ENCODE measurements around the gene GOLIM4.

Gene GOLIM4

DNA sequence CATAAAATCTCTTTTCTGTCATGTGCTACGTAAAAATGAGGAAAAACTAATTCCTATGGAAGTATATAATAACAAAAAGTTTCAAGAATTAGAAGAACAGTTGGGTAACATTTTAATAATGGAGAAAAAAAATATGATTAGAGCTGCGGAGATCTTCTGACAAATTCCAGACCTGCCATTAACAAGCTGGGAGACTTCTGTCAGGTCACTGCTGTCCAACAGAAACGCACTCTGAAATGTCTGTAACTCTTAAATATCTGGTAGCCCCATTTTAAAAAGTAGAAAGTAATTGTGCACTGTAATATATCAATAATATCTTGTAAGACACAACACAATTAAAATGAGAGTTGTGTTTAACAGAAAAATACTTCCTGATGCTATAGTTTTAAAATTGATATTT, 15.7 kb downstream of the GOLIM4 start:
- H3K27ac ChIP-seq, result no peak overlapping the region
- H3K9me3 ChIP-seq, result no peaks in the 10 kb centered on the region
- peaks cover 0 to 4% (median 0%) of the 10 kb centered on the region in 4 donors for H3K4me1 ChIP-seq
- TF ChIP-seq, protein P1, sequence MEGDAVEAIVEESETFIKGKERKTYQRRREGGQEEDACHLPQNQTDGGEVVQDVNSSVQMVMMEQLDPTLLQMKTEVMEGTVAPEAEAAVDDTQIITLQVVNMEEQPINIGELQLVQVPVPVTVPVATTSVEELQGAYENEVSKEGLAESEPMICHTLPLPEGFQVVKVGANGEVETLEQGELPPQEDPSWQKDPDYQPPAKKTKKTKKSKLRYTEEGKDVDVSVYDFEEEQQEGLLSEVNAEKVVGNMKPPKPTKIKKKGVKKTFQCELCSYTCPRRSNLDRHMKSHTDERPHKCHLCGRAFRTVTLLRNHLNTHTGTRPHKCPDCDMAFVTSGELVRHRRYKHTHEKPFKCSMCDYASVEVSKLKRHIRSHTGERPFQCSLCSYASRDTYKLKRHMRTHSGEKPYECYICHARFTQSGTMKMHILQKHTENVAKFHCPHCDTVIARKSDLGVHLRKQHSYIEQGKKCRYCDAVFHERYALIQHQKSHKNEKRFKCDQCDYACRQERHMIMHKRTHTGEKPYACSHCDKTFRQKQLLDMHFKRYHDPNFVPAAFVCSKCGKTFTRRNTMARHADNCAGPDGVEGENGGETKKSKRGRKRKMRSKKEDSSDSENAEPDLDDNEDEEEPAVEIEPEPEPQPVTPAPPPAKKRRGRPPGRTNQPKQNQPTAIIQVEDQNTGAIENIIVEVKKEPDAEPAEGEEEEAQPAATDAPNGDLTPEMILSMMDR (IDR thresholded peaks at IDR 0.05), result no peak
- intact Hi-C loops (cut with DNase I; ENCODE audit: low total_unique reads), result no loop called here
- no peak for DNase-seq
- H3K4me3 ChIP-seq, result no peak overlapping the region
- H3K36me3 ChIP-seq, result no peaks in the 10 kb centered on the region
- H3K27me3 ChIP-seq, result no peaks in the 10 kb centered on the region

DNA sequence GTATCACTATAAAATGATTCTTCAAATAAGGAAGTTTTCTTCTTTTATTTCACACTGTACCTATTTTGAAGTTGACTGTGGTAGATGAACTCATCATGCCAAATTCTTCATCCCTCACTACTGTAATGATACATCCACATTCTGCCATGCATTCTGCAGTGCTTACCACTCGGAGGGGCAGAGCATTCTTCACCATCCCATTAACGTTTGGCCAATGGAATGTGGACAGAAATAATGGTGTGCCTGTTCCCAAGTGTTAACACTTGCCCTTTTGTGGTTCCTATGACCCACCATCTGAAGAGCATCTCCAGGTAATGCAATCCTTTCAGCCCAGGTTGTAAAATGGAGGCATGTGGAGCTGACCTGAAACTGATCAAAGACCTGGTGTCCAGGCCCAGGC, 18.6 kb downstream of the GOLIM4 start:
- Histone ChIP-seq H3K36me3 (no peaks in the 10 kb centered on the region), H3K9me3 (no peaks in the 10 kb centered on the region), H3K27me3 (no peaks in the 10 kb centered on the region), H3K4me1 (peaks cover 0 to 23% (median 0%) of the 10 kb centered on the region in 4 donors), H3K27ac (no peak overlapping the region), H3K4me3 (no peak overlapping the region)
- TF ChIP-seq, protein P1 (IDR thresholded peaks at IDR 0.05), result no peak
- no peak for DNase-seq
- intact Hi-C loops (cut with DNase I; ENCODE audit: low total_unique reads), result no loop called here

DNA sequence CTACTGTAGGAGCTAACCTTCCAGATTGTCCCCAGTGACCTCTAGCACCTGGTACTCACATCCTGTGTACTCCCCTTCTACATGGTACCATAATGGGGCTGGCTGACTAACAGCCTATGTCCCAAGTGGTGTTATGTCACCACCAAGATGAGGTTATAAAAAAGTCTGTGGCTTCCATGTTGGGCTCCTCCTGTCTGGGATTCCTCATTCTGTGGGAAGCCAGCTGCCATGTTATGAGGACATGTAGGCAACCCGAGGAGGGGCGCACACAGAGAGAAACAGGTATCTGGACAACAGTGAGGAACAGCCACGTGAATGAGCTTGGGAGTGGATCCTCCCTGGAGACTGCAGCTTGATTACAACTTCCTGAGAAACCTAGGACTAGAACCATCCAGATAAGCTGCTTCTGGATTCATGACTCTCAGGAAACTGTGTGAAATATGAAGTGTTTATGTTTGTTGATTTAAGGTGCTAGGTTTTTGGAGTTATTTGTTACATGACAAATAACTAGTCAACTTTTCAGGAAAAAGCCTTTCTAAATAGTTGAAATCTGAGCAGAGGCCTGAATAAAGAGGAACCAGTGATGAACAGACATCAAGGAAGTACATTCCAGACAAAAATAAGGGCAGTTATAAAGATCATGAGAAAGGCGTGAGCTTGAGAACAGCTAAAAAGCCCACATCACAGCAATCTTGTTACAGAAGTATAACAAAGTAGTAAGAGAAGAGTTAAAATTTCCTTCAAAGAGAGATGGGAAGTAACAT, 21.7 kb downstream of the GOLIM4 start:
- H3K27me3 ChIP-seq, result no peaks in the 10 kb centered on the region
- TF ChIP-seq, protein P1 (IDR thresholded peaks at IDR 0.05), result no peak
- no peak for DNase-seq
- H3K36me3 ChIP-seq, result no peaks in the 10 kb centered on the region
- no peak overlapping the region for H3K4me3 ChIP-seq
- no peak overlapping the region for H3K27ac ChIP-seq
- H3K4me1 ChIP-seq, result peaks cover 0 to 30% (median 6%) of the 10 kb centered on the region in 4 donors
- intact Hi-C loops (cut with DNase I; ENCODE audit: low total_unique reads), result no loop called here
- no peaks in the 10 kb centered on the region for H3K9me3 ChIP-seq

DNA sequence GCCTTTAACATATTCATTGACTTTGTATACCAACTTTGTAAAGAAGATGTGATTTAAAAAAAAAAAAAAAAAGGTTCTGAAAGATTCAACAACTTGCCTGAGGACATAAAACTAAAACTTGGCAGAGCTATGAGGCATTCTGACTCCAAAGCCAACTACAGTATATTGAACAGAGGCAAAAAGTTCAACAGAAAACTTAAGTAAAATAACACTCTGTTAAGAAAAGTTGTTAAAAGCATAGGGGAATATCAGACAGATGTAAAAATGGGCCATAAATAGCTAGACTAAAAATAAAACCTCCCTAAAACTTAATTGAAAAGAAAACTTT, 23.4 kb downstream of the GOLIM4 start:
- Histone ChIP-seq H3K36me3 (no peaks in the 10 kb centered on the region), H3K27ac (no peak overlapping the region), H3K9me3 (no peaks in the 10 kb centered on the region), H3K27me3 (no peaks in the 10 kb centered on the region), H3K4me1 (peaks cover 0 to 30% (median 6%) of the 10 kb centered on the region in 4 donors), H3K4me3 (no peak overlapping the region)
- TF ChIP-seq, protein P1 (IDR thresholded peaks at IDR 0.05), result no peak
- intact Hi-C loops (cut with DNase I; ENCODE audit: low total_unique reads), result no loop called here
- DNase-seq, result no peak

DNA sequence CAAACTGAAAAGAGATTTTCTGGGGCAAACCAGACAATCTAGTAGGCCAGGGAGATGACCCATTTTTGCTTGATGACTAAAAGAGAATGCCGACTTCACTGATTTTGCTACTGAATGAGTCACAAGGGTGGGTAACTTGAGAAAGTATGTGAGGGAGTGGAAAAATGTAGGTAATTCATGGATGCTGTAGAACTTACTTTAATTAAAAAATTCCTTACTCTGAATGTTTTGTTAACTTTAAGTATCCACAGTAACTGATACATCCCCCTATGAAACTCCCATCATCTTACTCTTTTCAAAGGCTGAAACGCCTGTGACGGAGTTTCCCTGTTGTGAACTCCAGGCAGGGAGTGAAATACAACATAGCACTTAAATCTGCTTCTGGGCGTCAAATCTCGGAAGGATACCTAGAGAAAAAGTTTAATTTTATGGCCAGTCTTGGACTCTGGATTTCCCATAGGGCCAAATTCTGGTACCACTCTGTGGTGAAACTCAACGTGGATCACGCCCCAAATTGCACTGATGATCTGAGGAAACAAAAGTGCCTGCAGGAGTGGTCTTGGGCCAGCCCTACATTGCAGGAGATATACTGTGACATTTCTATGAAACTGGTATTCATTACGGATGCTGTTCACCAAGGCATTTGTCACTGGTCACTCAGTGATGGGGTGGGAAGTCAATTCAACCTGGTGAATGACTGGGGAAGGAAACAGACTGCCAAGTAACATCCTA, 24.0 kb downstream of the GOLIM4 start:
- H3K4me1 ChIP-seq, result peaks cover 0 to 30% (median 6%) of the 10 kb centered on the region in 4 donors
- no peaks in the 10 kb centered on the region for H3K27me3 ChIP-seq
- no peak for DNase-seq
- intact Hi-C loops (cut with DNase I; ENCODE audit: low total_unique reads), result no loop called here
- TF ChIP-seq, protein P1 (IDR thresholded peaks at IDR 0.05), result no peak
- H3K9me3 ChIP-seq, result no peaks in the 10 kb centered on the region
- H3K36me3 ChIP-seq, result no peaks in the 10 kb centered on the region
- no peak overlapping the region for H3K27ac ChIP-seq
- no peak overlapping the region for H3K4me3 ChIP-seq

Measured in tibial artery (tissue), 4 donors.